ENCODE measurements around the gene CDH13. TPM values are rescaled to one million over a fixed set of nuclear protein-coding genes. Genes with fewer than 3 reads are reported as not detected.

Gene CDH13
- total and polyA plus RNA-seq, 2 experiments from 2014 or later = 1.2 to 1.5 TPM

- Histone ChIP-seq H3K27me3 (no peaks in the 10 kb centered on the region), H3K4me1 (ENCODE audit: insufficient read depth) (no peaks in the 10 kb centered on the region), H3K9me2 (replicated peaks; ENCODE audit: insufficient read depth) (no peaks in the 10 kb centered on the region), H2AFZ (no peak overlapping the region), H3K36me3 (replicated peaks; ENCODE audit: insufficient read depth, low read depth) (no peaks in the 10 kb centered on the region), H3K4me2 (no peak overlapping the region), H4K20me1 (ENCODE audit: insufficient read depth, poor library complexity, severe bottlenecking) (no peaks in the 10 kb centered on the region), H3K9me3 (ENCODE audit: low read depth) (no peaks in the 10 kb centered on the region), H3K27ac (no peak overlapping the region), H3K79me2 (no peaks in the 10 kb centered on the region), H3K4me3 (no peak overlapping the region)
- peak; percentile 57 for DNase-seq (ENCODE audit: low spot score)
- WGBS (ENCODE audit: low lambda C conversion rate, missing lambda C conversion rate) = 49% methylated on average over 12 of the region's 12 CpGs
- TF ChIP-seq EZH2 (IDR thresholded peaks at IDR 0.05; ENCODE audit: borderline replicate concordance) = no peak
- TF ChIP-seq EZH2phosphoT487 (IDR thresholded peaks at IDR 0.05; ENCODE audit: low read depth, severe bottlenecking, unreplicated experiment) = no peak
- no peak for TF ChIP-seq CTCF (IDR thresholded peaks at IDR 0.05; ENCODE audit: poor library complexity)
Measured at GRCh38 chr16:83744441-83744981, 1117.7 kb downstream of the CDH13 start.

GRCh38 chr16:83746611-83747010 is 1119.8 kb downstream of the CDH13 start:
- Histone ChIP-seq H3K27me3 (no peaks in the 10 kb centered on the region), H3K9me3 (ENCODE audit: low read depth) (no peaks in the 10 kb centered on the region), H3K4me1 (ENCODE audit: insufficient read depth) (no peaks in the 10 kb centered on the region), H3K79me2 (no peaks in the 10 kb centered on the region), H2AFZ (no peak overlapping the region), H4K20me1 (ENCODE audit: insufficient read depth, poor library complexity, severe bottlenecking) (no peaks in the 10 kb centered on the region), H3K4me3 (no peak overlapping the region), H3K9me2 (replicated peaks; ENCODE audit: insufficient read depth) (no peaks in the 10 kb centered on the region), H3K36me3 (replicated peaks; ENCODE audit: insufficient read depth, low read depth) (no peaks in the 10 kb centered on the region), H3K4me2 (no peak overlapping the region), H3K27ac (no peak overlapping the region)
- no peak for DNase-seq (ENCODE audit: low spot score)
- TF ChIP-seq EZH2 (IDR thresholded peaks at IDR 0.05; ENCODE audit: borderline replicate concordance) = no peak
- no peak for TF ChIP-seq EZH2phosphoT487 (IDR thresholded peaks at IDR 0.05; ENCODE audit: low read depth, severe bottlenecking, unreplicated experiment)

- peak; percentile 15 for DNase-seq (ENCODE audit: low spot score)
Measured at GRCh38 chr16:83747936-83748335, 1121.2 kb downstream of the CDH13 start.

GRCh38 chr16:83755391-83755790 is 1128.6 kb downstream of the CDH13 start:
- Histone ChIP-seq H3K4me3 (no peak overlapping the region), H4K20me1 (ENCODE audit: insufficient read depth, poor library complexity, severe bottlenecking) (no peaks in the 10 kb centered on the region), H3K4me2 (no peak overlapping the region), H3K27me3 (no peaks in the 10 kb centered on the region), H3K9me3 (ENCODE audit: low read depth) (no peaks in the 10 kb centered on the region), H3K36me3 (replicated peaks; ENCODE audit: insufficient read depth, low read depth) (no peaks in the 10 kb centered on the region), H2AFZ (no peak overlapping the region), H3K4me1 (ENCODE audit: insufficient read depth) (no peaks in the 10 kb centered on the region), H3K79me2 (no peaks in the 10 kb centered on the region), H3K27ac (no peak overlapping the region), H3K9me2 (replicated peaks; ENCODE audit: insufficient read depth) (no peaks in the 10 kb centered on the region)
- TF ChIP-seq EZH2phosphoT487 (IDR thresholded peaks at IDR 0.05; ENCODE audit: low read depth, severe bottlenecking, unreplicated experiment) (no peak), EZH2 (IDR thresholded peaks at IDR 0.05; ENCODE audit: borderline replicate concordance) (no peak), CTCF (IDR thresholded peaks at IDR 0.05; ENCODE audit: poor library complexity) (no peak)
- no peak for DNase-seq (ENCODE audit: low spot score)

More at GRCh38 chr16:83747936-83748335, 1121.2 kb downstream of the CDH13 start:
- 50% methylated on average over 3 of the region's 3 CpGs for WGBS (ENCODE audit: low lambda C conversion rate, missing lambda C conversion rate)
- Histone ChIP-seq H3K4me3 (no peak overlapping the region), H3K9me2 (replicated peaks; ENCODE audit: insufficient read depth) (no peaks in the 10 kb centered on the region), H3K4me1 (ENCODE audit: insufficient read depth) (no peaks in the 10 kb centered on the region), H4K20me1 (ENCODE audit: insufficient read depth, poor library complexity, severe bottlenecking) (no peaks in the 10 kb centered on the region), H3K27ac (no peak overlapping the region), H2AFZ (no peak overlapping the region), H3K4me2 (no peak overlapping the region), H3K9me3 (ENCODE audit: low read depth) (no peaks in the 10 kb centered on the region), H3K27me3 (no peaks in the 10 kb centered on the region), H3K36me3 (replicated peaks; ENCODE audit: insufficient read depth, low read depth) (no peaks in the 10 kb centered on the region), H3K79me2 (no peaks in the 10 kb centered on the region)
- no peak for TF ChIP-seq EZH2 (IDR thresholded peaks at IDR 0.05; ENCODE audit: borderline replicate concordance)
- no peak for TF ChIP-seq CTCF (IDR thresholded peaks at IDR 0.05; ENCODE audit: poor library complexity)
- no peak for TF ChIP-seq EZH2phosphoT487 (IDR thresholded peaks at IDR 0.05; ENCODE audit: low read depth, severe bottlenecking, unreplicated experiment)

Measured in hepatocyte (in vitro differentiated cells).